ENCODE data around the gene SPIB. TPM values are rescaled to one million over a fixed set of nuclear protein-coding genes. Genes with fewer than 3 reads are reported as not detected.
A peak's percentile ranks its signal among the peaks of the same experiment; 100 is the strongest.
"Not testable (repeated sequence)": the region's sequence is repeated elsewhere in the genome, so short reads cannot be mapped to it uniquely, and the experiment has no call there.

The SPIB gene
- 0.04 TPM in 1 of 2 replicates, not detected in the other for total RNA-seq

- no peak for DNase-seq (ENCODE audit: low read depth, low spot score)
These were observed at the start of gene SPIB for GRCh38 chr19:50418176-50419021. SPIB (plus strand) TSS chr19:50418938; CDS start chr19:50418963, 25 bp downstream.

- DNase-seq (ENCODE audit: low read depth, low spot score), result no peak
These were observed 46.7 kb upstream of the SPIB start for GRCh38 chr19:50371914-50372475.

GRCh38 chr19:50376166-50377050 is 42.3 kb upstream of the SPIB start, which contains the start of gene NR1H2:
NR1H2 (plus strand) TSS chr19:50376457; CDS start chr19:50377606, 1,149 bp downstream.
- peak; percentile 92 for DNase-seq (ENCODE audit: low read depth, low spot score)

- DNase-seq (ENCODE audit: low read depth, low spot score), result no peak
These were observed 41.7 kb upstream of the SPIB start for GRCh38 chr19:50377051-50377461.

GRCh38 chr19:50377517-50377916 is 41.2 kb upstream of the SPIB start:
- no peak for DNase-seq (ENCODE audit: low read depth, low spot score)

GRCh38 chr19:50378169-50378862 is 40.4 kb upstream of the SPIB start:
- DNase-seq (ENCODE audit: low read depth, low spot score), result no peak

- no peak for DNase-seq (ENCODE audit: low read depth, low spot score)
These were observed 39.9 kb upstream of the SPIB start for GRCh38 chr19:50378863-50379236.

GRCh38 chr19:50379602-50380001 is 39.1 kb upstream of the SPIB start:
- no peak for DNase-seq (ENCODE audit: low read depth, low spot score)

GRCh38 chr19:50380137-50380536 is 38.6 kb upstream of the SPIB start:
- DNase-seq (ENCODE audit: low read depth, low spot score), result no peak

- no peak for DNase-seq (ENCODE audit: low read depth, low spot score)
These were observed 38.0 kb upstream of the SPIB start for GRCh38 chr19:50380751-50381151.

- DNase-seq (ENCODE audit: low read depth, low spot score), result no peak
These were observed 36.6 kb upstream of the SPIB start for GRCh38 chr19:50381881-50382729.

GRCh38 chr19:50383001-50383851 is 35.5 kb upstream of the SPIB start:
- DNase-seq (ENCODE audit: low read depth, low spot score), result no peak

- peak; percentile 88 for DNase-seq (ENCODE audit: low read depth, low spot score)
These were observed 34.7 kb upstream of the SPIB start, which contains the start of gene POLD1 for GRCh38 chr19:50383852-50384684. POLD1 (plus strand) TSS chr19:50384347; CDS start chr19:50398852, 14,505 bp downstream.

- no peak for DNase-seq (ENCODE audit: low read depth, low spot score)
These were observed 33.8 kb upstream of the SPIB start for GRCh38 chr19:50384685-50385535.

GRCh38 chr19:50387176-50387867 is 31.4 kb upstream of the SPIB start:
- no peak for DNase-seq (ENCODE audit: low read depth, low spot score)

- DNase-seq (ENCODE audit: low read depth, low spot score), result no peak
These were observed 30.9 kb upstream of the SPIB start for GRCh38 chr19:50387868-50388245.

GRCh38 chr19:50390295-50390694 is 28.4 kb upstream of the SPIB start:
- DNase-seq (ENCODE audit: low read depth, low spot score), result not testable (repeated sequence)

Data from pulmonary artery endothelial cell (primary cell).